ENCODE measurements around the gene ADSS1. TPM values are rescaled to one million over a fixed set of nuclear protein-coding genes. Genes with fewer than 3 reads are reported as not detected.
A peak's percentile ranks its signal among the peaks of the same experiment; 100 is the strongest.

The ADSS1 gene
- total RNA-seq, 1 experiment from 2014 or later: 9.9 TPM

- ChIA-PET CTCF (interaction anchor here (1.6 kb wide), 1 partner anchor 14 kb away, joined by 5 read pairs; no protein-coding TSS in a partner anchor), RAD21 (ENCODE audit: low non-redundant PET in 1 of 2, low total read pairs in 2 of 2, uncharacterized antibody in 2 of 2, unreplicated experiment in 2 of 2) (no interaction called here), POLR2A (no interaction called here)
- H3K9me2 ChIP-seq (ENCODE audit: insufficient read depth): no peaks in the 10 kb centered on the region
- DNase-seq (ENCODE audit: low read depth, low spot score): no peak
- H4K20me1 ChIP-seq (ENCODE audit: insufficient read depth): no peaks in the 10 kb centered on the region
- H3K9ac ChIP-seq (ENCODE audit: low read length): no peak overlapping the region
- peaks cover 0 to 8% of the 10 kb centered on the region in 2 experiments; a peak in 1 of 4 replicates for H3K36me3 ChIP-seq (ENCODE audit: control insufficient read depth in 1 of 2, insufficient read depth in 2 of 2, low read length in 2 of 2)
- H3K27ac ChIP-seq (ENCODE audit: low read depth, low read length): peak overlapping the region; percentile 69; the same call in 1 of the 2 replicates
- ATAC-seq: peak; percentile 10
- H2AFZ ChIP-seq (ENCODE audit: low read depth, low read length, poor library complexity, severe bottlenecking): no peak overlapping the region
- peak overlapping the region; percentile 98 for H3K4me2 ChIP-seq (ENCODE audit: low read length)
- no TSS peak for BruUV-seq (replicated peaks)
- no peaks in the 10 kb centered on the region for H3K27me3 ChIP-seq (ENCODE audit: insufficient read depth, low read length)
- H3K4me3 ChIP-seq (replicated peaks in 1 of 2; ENCODE audit: low read depth in 1 of 2, low read length in 2 of 2): peak overlapping the region in 1 of 2 experiments; percentile 76; a peak in 2 of 4 replicates
- no peak for TF ChIP-seq EZH2phosphoT487 (IDR thresholded peaks at IDR 0.05; ENCODE audit: borderline replicate concordance)
- TF ChIP-seq CTCF (IDR thresholded peaks at IDR 0.05 in 2 of 3, conservative IDR thresholded peaks at IDR 0.05 in 1 of 3; ENCODE audit: borderline replicate concordance in 1 of 3, insufficient read depth in 1 of 3, low read depth in 2 of 3, low read length in 2 of 3): no peak
- TF ChIP-seq RAD21 (IDR thresholded peaks at IDR 0.05; ENCODE audit: low read depth): no peak
- TF ChIP-seq EGR1 (IDR thresholded peaks at IDR 0.05; ENCODE audit: low read depth): no peak
- no peak for TF ChIP-seq YY1 (IDR thresholded peaks at IDR 0.05; ENCODE audit: extremely low read depth, insufficient replicate concordance, low read depth, low read length)
- TF ChIP-seq CBX3 (IDR thresholded peaks at IDR 0.05; ENCODE audit: low read depth): no peak
- TF ChIP-seq TCF7L2 (IDR thresholded peaks at IDR 0.05; ENCODE audit: borderline replicate concordance, extremely low read depth, insufficient read depth, insufficient read length): no peak
- no peak for TF ChIP-seq CEBPB (IDR thresholded peaks at IDR 0.05; ENCODE audit: low read depth)
- no peak for TF ChIP-seq SP1 (IDR thresholded peaks at IDR 0.05; ENCODE audit: low read depth)
- no peak for TF ChIP-seq ZBTB33 (IDR thresholded peaks at IDR 0.05; ENCODE audit: extremely low read depth, insufficient replicate concordance, low read length)
- no peak for TF ChIP-seq POLR2AphosphoS5 (IDR thresholded peaks at IDR 0.05; ENCODE audit: low read depth, low read length)
- no peak for TF ChIP-seq JUND (IDR thresholded peaks at IDR 0.05)
- peaks cover 13 to 24% of the 10 kb centered on the region in 2 experiments for H3K4me1 ChIP-seq (ENCODE audit: control insufficient read depth in 1 of 2, insufficient read depth in 2 of 2, low read length in 2 of 2)
- no peaks in the 10 kb centered on the region for H3K79me2 ChIP-seq (ENCODE audit: insufficient read depth, low read length)
- intact Hi-C loops (cut with micrococcal nuclease): no loop called here
- H3K9me3 ChIP-seq (ENCODE audit: control insufficient read depth in 1 of 2, insufficient read depth in 1 of 2, low read depth in 1 of 2, low read length in 2 of 2): no peaks in the 10 kb centered on the region
These were observed 935 bp upstream of the ADSS1 start for GRCh38 chr14:104722938-104723650.
